ENCODE measurements around the gene BRWD1. TPM values are rescaled to one million over a fixed set of nuclear protein-coding genes. Genes with fewer than 3 reads are reported as not detected.

BRWD1 gene
- total RNA-seq, 1 experiment from 2014 or later, result 53.3 TPM

- H3K4me1 Mint-ChIP-seq, result peaks cover 14% of the 10 kb centered on the region
- H3K36me3 Mint-ChIP-seq, result peaks cover 42% of the 10 kb centered on the region
- TF ChIP-seq NR1H2 (CRISPR knock-in tag; IDR thresholded peaks at IDR 0.05) (no peak), EMX1 (CRISPR knock-in tag; IDR thresholded peaks at IDR 0.05) (0 out of 2 replicates have a peak, but pooled peaks have one; percentile 6)
- ChIA-PET CTCF (no interaction called here), POLR2A (interaction anchor here (1.0 to 1.4 kb wide), 2 partner anchors 23 to 40 kb away, joined by 3 read pairs; no protein-coding TSS in a partner anchor)
- H3K27me3 Mint-ChIP-seq (ENCODE audit: low read depth), result no peaks in the 10 kb centered on the region
- DNase-seq (ENCODE audit: low spot score), result no peak
- no peaks in the 10 kb centered on the region for H3K9me3 Mint-ChIP-seq
- 0 out of 2 replicates have a peak overlapping the region, but pooled peaks have one; percentile 1 for H3K27ac Mint-ChIP-seq
- ATAC-seq, result peak; percentile 34
- no peak overlapping the region for H3K4me3 Mint-ChIP-seq
Measured at GRCh38 chr21:39340687-39341086, 27.3 kb upstream of the BRWD1 start.

GRCh38 chr21:39339231-39339630 lies 25.8 kb upstream of the BRWD1 start:
- Mint-ChIP-seq H3K9me3 (no peaks in the 10 kb centered on the region), H3K36me3 (peaks cover 29% of the 10 kb centered on the region), H3K27me3 (ENCODE audit: low read depth) (no peaks in the 10 kb centered on the region), H3K4me3 (no peak overlapping the region), H3K27ac (peak overlapping the region; percentile 33; the same call in 1 of the 2 replicates), H3K4me1 (peaks cover 4% of the 10 kb centered on the region; the same call in 1 of the 2 replicates)
- ChIA-PET POLR2A (no interaction called here), CTCF (interaction anchor here (0.6 kb wide), 1 partner anchor 48 kb away, joined by 3 read pairs; no protein-coding TSS in a partner anchor)
- DNase-seq (ENCODE audit: low spot score), result no peak
- TF ChIP-seq IRF2 (CRISPR knock-in tag; IDR thresholded peaks at IDR 0.05; ENCODE audit: borderline replicate concordance, low read depth) (no peak), TP53 (CRISPR knock-in tag; IDR thresholded peaks at IDR 0.05) (no peak), CBFB (CRISPR knock-in tag; IDR thresholded peaks at IDR 0.05; ENCODE audit: low read depth) (no peak), ATF2 (CRISPR knock-in tag; IDR thresholded peaks at IDR 0.05; ENCODE audit: borderline replicate concordance, low read depth) (no peak), ZNF416 (CRISPR knock-in tag; IDR thresholded peaks at IDR 0.05) (no peak), NFYB (CRISPR knock-in tag; conservative IDR thresholded peaks at IDR 0.05; ENCODE audit: low read depth) (no peak)
- TF ChIP-seq, protein P1, sequence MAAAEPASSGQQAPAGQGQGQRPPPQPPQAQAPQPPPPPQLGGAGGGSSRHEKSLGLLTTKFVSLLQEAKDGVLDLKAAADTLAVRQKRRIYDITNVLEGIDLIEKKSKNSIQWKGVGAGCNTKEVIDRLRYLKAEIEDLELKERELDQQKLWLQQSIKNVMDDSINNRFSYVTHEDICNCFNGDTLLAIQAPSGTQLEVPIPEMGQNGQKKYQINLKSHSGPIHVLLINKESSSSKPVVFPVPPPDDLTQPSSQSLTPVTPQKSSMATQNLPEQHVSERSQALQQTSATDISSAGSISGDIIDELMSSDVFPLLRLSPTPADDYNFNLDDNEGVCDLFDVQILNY (CRISPR knock-in tag; IDR thresholded peaks at IDR 0.05), result no peak
- TF ChIP-seq, protein P2, sequence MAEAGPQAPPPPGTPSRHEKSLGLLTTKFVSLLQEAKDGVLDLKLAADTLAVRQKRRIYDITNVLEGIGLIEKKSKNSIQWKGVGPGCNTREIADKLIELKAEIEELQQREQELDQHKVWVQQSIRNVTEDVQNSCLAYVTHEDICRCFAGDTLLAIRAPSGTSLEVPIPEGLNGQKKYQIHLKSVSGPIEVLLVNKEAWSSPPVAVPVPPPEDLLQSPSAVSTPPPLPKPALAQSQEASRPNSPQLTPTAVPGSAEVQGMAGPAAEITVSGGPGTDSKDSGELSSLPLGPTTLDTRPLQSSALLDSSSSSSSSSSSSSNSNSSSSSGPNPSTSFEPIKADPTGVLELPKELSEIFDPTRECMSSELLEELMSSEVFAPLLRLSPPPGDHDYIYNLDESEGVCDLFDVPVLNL (CRISPR knock-in tag; IDR thresholded peaks at IDR 0.05; ENCODE audit: borderline replicate concordance, low read depth), result no peak
- no peak for ATAC-seq

GRCh38 chr21:39336457-39337008 lies 23.1 kb upstream of the BRWD1 start:
- ATAC-seq, result peak; percentile 22; the same call in 1 of the 2 replicates
- Mint-ChIP-seq H3K27me3 (ENCODE audit: low read depth) (no peaks in the 10 kb centered on the region), H3K36me3 (peaks cover 4% of the 10 kb centered on the region), H3K9me3 (no peaks in the 10 kb centered on the region), H3K4me1 (peaks cover 10% of the 10 kb centered on the region), H3K4me3 (no peak overlapping the region), H3K27ac (no peak overlapping the region)
- DNase-seq (ENCODE audit: low spot score), result no peak
- ChIA-PET CTCF (no interaction called here), POLR2A (no interaction called here)
- TF ChIP-seq TP53 (CRISPR knock-in tag; IDR thresholded peaks at IDR 0.05) (no peak), E2F1 (CRISPR knock-in tag; IDR thresholded peaks at IDR 0.05) (no peak), EMX1 (CRISPR knock-in tag; IDR thresholded peaks at IDR 0.05) (no peak), IRF2 (CRISPR knock-in tag; IDR thresholded peaks at IDR 0.05; ENCODE audit: borderline replicate concordance, low read depth) (no peak), NR3C1 (CRISPR knock-in tag; conservative IDR thresholded peaks at IDR 0.05; ENCODE audit: low read depth) (no peak), SOX15 (CRISPR knock-in tag; IDR thresholded peaks at IDR 0.05) (no peak), KAT7 (CRISPR knock-in tag; IDR thresholded peaks at IDR 0.05; ENCODE audit: borderline replicate concordance) (no peak)
- TF ChIP-seq, protein P3, sequence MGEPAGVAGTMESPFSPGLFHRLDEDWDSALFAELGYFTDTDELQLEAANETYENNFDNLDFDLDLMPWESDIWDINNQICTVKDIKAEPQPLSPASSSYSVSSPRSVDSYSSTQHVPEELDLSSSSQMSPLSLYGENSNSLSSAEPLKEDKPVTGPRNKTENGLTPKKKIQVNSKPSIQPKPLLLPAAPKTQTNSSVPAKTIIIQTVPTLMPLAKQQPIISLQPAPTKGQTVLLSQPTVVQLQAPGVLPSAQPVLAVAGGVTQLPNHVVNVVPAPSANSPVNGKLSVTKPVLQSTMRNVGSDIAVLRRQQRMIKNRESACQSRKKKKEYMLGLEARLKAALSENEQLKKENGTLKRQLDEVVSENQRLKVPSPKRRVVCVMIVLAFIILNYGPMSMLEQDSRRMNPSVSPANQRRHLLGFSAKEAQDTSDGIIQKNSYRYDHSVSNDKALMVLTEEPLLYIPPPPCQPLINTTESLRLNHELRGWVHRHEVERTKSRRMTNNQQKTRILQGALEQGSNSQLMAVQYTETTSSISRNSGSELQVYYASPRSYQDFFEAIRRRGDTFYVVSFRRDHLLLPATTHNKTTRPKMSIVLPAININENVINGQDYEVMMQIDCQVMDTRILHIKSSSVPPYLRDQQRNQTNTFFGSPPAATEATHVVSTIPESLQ (CRISPR knock-in tag; IDR thresholded peaks at IDR 0.05), result no peak
- TF ChIP-seq, protein P4, sequence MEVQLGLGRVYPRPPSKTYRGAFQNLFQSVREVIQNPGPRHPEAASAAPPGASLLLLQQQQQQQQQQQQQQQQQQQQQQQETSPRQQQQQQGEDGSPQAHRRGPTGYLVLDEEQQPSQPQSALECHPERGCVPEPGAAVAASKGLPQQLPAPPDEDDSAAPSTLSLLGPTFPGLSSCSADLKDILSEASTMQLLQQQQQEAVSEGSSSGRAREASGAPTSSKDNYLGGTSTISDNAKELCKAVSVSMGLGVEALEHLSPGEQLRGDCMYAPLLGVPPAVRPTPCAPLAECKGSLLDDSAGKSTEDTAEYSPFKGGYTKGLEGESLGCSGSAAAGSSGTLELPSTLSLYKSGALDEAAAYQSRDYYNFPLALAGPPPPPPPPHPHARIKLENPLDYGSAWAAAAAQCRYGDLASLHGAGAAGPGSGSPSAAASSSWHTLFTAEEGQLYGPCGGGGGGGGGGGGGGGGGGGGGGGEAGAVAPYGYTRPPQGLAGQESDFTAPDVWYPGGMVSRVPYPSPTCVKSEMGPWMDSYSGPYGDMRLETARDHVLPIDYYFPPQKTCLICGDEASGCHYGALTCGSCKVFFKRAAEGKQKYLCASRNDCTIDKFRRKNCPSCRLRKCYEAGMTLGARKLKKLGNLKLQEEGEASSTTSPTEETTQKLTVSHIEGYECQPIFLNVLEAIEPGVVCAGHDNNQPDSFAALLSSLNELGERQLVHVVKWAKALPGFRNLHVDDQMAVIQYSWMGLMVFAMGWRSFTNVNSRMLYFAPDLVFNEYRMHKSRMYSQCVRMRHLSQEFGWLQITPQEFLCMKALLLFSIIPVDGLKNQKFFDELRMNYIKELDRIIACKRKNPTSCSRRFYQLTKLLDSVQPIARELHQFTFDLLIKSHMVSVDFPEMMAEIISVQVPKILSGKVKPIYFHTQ (CRISPR knock-in tag; IDR thresholded peaks at IDR 0.05), result no peak

Data from WTC11 (cell line).